ENCODE results near the gene NDST1. TPM values are rescaled to one million over a fixed set of nuclear protein-coding genes. Genes with fewer than 3 reads are reported as not detected.

The NDST1 gene
- total and polyA plus RNA-seq, 2 of the 8 experiments (the other 6 are each of a cell fraction or from before 2014, with no cell fraction given) = 27.0 to 72.0 TPM

DNA sequence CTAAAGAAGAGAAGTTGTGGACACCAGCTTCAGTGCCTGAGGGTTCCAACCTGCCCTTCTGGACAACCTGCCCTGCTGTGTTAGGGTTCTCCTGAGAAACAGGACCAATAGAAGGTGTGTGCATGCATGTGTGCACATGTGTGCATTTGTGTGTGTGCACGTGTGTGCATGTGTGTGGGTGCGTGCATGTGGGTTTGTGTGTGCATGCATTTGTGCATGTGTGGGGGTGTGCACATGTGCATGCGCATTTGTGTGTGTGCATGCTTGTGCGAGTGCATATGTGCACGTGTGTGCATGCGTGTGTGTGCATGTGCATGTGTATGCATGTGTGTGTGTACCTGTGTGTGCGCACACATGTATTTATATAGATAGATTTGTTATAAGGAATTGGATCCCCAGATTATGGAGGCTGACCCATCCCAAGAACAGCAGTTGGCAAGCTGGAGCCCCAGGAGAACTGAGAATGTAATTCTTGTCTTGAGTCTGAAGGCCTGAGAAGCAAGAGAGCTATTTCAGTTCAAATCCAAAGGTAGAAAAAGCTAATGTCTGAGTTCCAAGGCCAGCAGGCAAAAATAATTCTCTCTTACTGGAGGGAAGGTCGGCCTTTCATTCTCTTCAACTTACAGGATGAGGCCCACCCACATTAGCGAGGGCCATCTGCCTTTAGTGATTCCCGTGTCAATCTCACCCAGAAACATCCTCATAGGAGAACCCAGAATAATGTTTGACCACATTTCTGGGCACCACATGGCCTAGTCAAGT lies 69.6 kb downstream of the NDST1 start:
- Histone ChIP-seq H3K27ac (ENCODE audit: low read depth, low read length) (no peak overlapping the region), H2BK120ac (replicated peaks; ENCODE audit: low read depth, low read length) (no peak overlapping the region), H3K4ac (replicated peaks; ENCODE audit: insufficient read length, low read depth, low read length) (peak overlapping the region; percentile 44), H2BK5ac (ENCODE audit: low read depth, low read length) (no peak overlapping the region), H3K18ac (ENCODE audit: extremely low read depth, low read length) (no peak overlapping the region), H3K79me2 (ENCODE audit: control insufficient read depth in 1 of 2, insufficient read depth in 2 of 2, low read length in 2 of 2) (no peaks in the 10 kb centered on the region), H3K9me3 (ENCODE audit: insufficient read depth in 2 of 2, low read depth in 1 of 2, low read length in 1 of 2) (no peaks in the 10 kb centered on the region), H4K20me1 (replicated peaks in 1 of 2; ENCODE audit: control insufficient read depth in 1 of 2, insufficient read depth in 2 of 2, low read length in 2 of 2) (peaks cover 0 to 2% of the 10 kb centered on the region in 2 experiments), H2AFZ (ENCODE audit: low read length) (no peak overlapping the region), H2BK12ac (ENCODE audit: low read depth, low read length) (no peak overlapping the region; the same call in 1 of the 2 replicates), H3K23ac (ENCODE audit: insufficient read length) (no peak overlapping the region), H3K9ac (replicated peaks in 1 of 4; ENCODE audit: extremely low read depth in 1 of 4, low read depth in 3 of 4, low read length in 3 of 4) (no peak overlapping the region), H3K14ac (ENCODE audit: insufficient read length) (no peak overlapping the region), H3K79me1 (ENCODE audit: low read depth, low read length) (no peaks in the 10 kb centered on the region), H4K5ac (ENCODE audit: insufficient read length, low read depth, low read length) (no peak overlapping the region), H2AK5ac (ENCODE audit: low read depth, low read length) (no peak overlapping the region), H3K4me1 (replicated peaks in 1 of 4; ENCODE audit: control insufficient read depth in 3 of 4, insufficient read depth in 4 of 4, low read length in 3 of 4) (peaks cover 0 to 2% (median 0%) of the 10 kb centered on the region in 4 experiments; a peak in 1 of 7 replicates), H3K36me3 (ENCODE audit: control insufficient read depth in 2 of 4, insufficient read depth in 4 of 4, low read length in 3 of 4) (no peaks in the 10 kb centered on the region), H4K8ac (ENCODE audit: extremely low read depth, insufficient read depth, low read length) (no peak overlapping the region), H3K4me3 (ENCODE audit: extremely low read depth in 1 of 4, insufficient read depth in 2 of 4, low read depth in 3 of 4, low read length in 4 of 4) (no peak overlapping the region), H3K27me3 (replicated peaks in 1 of 4; ENCODE audit: control insufficient read depth in 3 of 4, extremely low read depth in 1 of 4, insufficient read depth in 3 of 4, low read length in 3 of 4) (no peaks in the 10 kb centered on the region), H4K91ac (replicated peaks; ENCODE audit: insufficient read length, low read length) (no peak overlapping the region), H3K23me2 (ENCODE audit: low read depth, low read length) (no peaks in the 10 kb centered on the region), H3K4me2 (ENCODE audit: insufficient read depth in 1 of 2, low read depth in 2 of 2, low read length in 2 of 2) (no peak overlapping the region), H2BK15ac (ENCODE audit: low read length) (no peak overlapping the region), H2BK20ac (ENCODE audit: low read length) (no peak overlapping the region), H3K56ac (replicated peaks; ENCODE audit: insufficient read length, low read depth, low read length) (no peak overlapping the region)
- CTCF ChIA-PET (ENCODE audit: partially characterized antibody) = interaction anchor here (0.7 to 9.1 kb wide), 11 partner anchors 11 to 269 kb away, joined by 3 to 98 read pairs (median 4); no protein-coding TSS in a partner anchor
- TF ChIP-seq RAD21 (IDR thresholded peaks at IDR 0.05 in 1 of 2, conservative IDR thresholded peaks at IDR 0.05 in 1 of 2; ENCODE audit: low read depth in 2 of 2, low read length in 2 of 2) = no peak
- TF ChIP-seq KDM4A (IDR thresholded peaks at IDR 0.05; ENCODE audit: low read depth, low read length, severe bottlenecking) = no peak
- TF ChIP-seq SAP30 (IDR thresholded peaks at IDR 0.05; ENCODE audit: insufficient read depth, insufficient replicate concordance, low read length) = no peak
- TF ChIP-seq TAF1 (IDR thresholded peaks at IDR 0.05; ENCODE audit: low read depth, low read length) = no peak
- TF ChIP-seq, protein P1, sequence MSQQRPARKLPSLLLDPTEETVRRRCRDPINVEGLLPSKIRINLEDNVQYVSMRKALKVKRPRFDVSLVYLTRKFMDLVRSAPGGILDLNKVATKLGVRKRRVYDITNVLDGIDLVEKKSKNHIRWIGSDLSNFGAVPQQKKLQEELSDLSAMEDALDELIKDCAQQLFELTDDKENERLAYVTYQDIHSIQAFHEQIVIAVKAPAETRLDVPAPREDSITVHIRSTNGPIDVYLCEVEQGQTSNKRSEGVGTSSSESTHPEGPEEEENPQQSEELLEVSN (IDR thresholded peaks at IDR 0.05) = no peak
- no peak for TF ChIP-seq ASH2L (IDR thresholded peaks at IDR 0.05; ENCODE audit: low read length)
- no peak for TF ChIP-seq TAF7 (optimal IDR thresholded peaks at IDR 0.05; ENCODE audit: borderline replicate concordance, low read depth, low read length)
- TF ChIP-seq KDM1A (IDR thresholded peaks at IDR 0.05; ENCODE audit: borderline replicate concordance, low read length) = no peak
- no peak for TF ChIP-seq EP300 (IDR thresholded peaks at IDR 0.05; ENCODE audit: borderline replicate concordance in 1 of 2, low read depth in 2 of 2, low read length in 2 of 2)
- no peak for TF ChIP-seq SP1 (IDR thresholded peaks at IDR 0.05; ENCODE audit: low read depth, low read length)
- POLR2A ChIA-PET (ENCODE audit: partially characterized antibody) = interaction anchor here (1.1 to 1.4 kb wide), 2 partner anchors 117 to 123 kb away, joined by 3 to 4 read pairs; partner anchors contain the start of gene RBM22
- 94% methylated on average over 10 of the region's 10 CpGs; no CpG with 5 or more reads in 1 of the 2 experiments for WGBS, 2 experiments (ENCODE audit: extremely low coverage in 1 of 2, insufficient coverage in 1 of 2, insufficient read length in 1 of 2, insufficient replicate concordance in 2 of 2, low coverage in 1 of 2, low lambda C conversion rate in 2 of 2, missing lambda C conversion rate in 1 of 2)
- no peak for DNase-seq (ENCODE audit: low read depth in 1 of 2, low spot score in 2 of 2)
- no peak for FAIRE-seq
